Thymus (tissue), 11 donors: ENCODE measurements around the gene DENND1B. TPM values are rescaled to one million over a fixed set of nuclear protein-coding genes. Genes with fewer than 3 reads are reported as not detected.
"Not testable (repeated sequence)": the region's sequence is repeated elsewhere in the genome, so short reads cannot be mapped to it uniquely, and the experiment has no call there.

ENCODE experiments used
- DNase-seq, 9 donors: peaks; one replicate each; pipeline ENCODE4 v3.0.0-alpha.2; 2013; ENCODE audit warnings: low spot score in 9 of 9, low read depth in 6 of 9, missing footprints in 1 of 9
- H3K27ac ChIP-seq, 2 donors: one replicate each; pipeline ENCODE4 v1.5.1; 2013; ENCODE audit warnings: control low read depth in 1 of 2, low read depth in 1 of 2, low read length in 1 of 2, mild to moderate bottlenecking in 1 of 2, moderate library complexity in 1 of 2
- H3K27me3 ChIP-seq, 2 donors: one replicate each; pipeline ENCODE4 v1.5.1; 2013; ENCODE audit warnings: low read length in 1 of 2; ENCODE audit not compliant: control insufficient read depth in 2 of 2, insufficient read depth in 1 of 2
- H3K36me3 ChIP-seq, 2 donors: one replicate each; pipeline ENCODE4 v1.5.1; 2013; ENCODE audit warnings: low read length in 1 of 2, mild to moderate bottlenecking in 1 of 2, moderate library complexity in 1 of 2; ENCODE audit not compliant: control insufficient read depth in 2 of 2, insufficient read depth in 2 of 2
- H3K4me1 ChIP-seq, 2 donors: one replicate each; pipeline ENCODE4 v1.5.1; 2013; ENCODE audit warnings: low read length in 2 of 2; ENCODE audit not compliant: control insufficient read depth in 2 of 2, insufficient read depth in 2 of 2
- H3K4me3 ChIP-seq, 2 donors: one replicate each; pipeline ENCODE4 v1.5.1; 2013; ENCODE audit warnings: low read length in 2 of 2, control low read depth in 1 of 2, mild to moderate bottlenecking in 1 of 2
- H3K9me3 ChIP-seq, 2 donors: one replicate each; pipeline ENCODE4 v1.5.1; 2013; ENCODE audit warnings: low read length in 1 of 2, mild to moderate bottlenecking in 1 of 2; ENCODE audit not compliant: control insufficient read depth in 2 of 2, insufficient read depth in 1 of 2
- whole genome bisulfite sequencing: extraction: QIAGEN DNeasy Blood & Tissue Kit; methylation state at CpG from one replicate; pipeline ENCODE4 v1.1.7; 2013; 5-methylcytosine and 5-hydroxymethylcytosine counted together
- polyA plus RNA-seq: library from polyadenylated mRNA; stranded (reverse); fragments of 200-250 nt; gene quantifications from one replicate; pipeline ENCODE4 v1.2.3, GENCODE V29; 2013
- total RNA-seq: library from RNA; stranded (reverse); fragments of 120-200 nt; gene quantifications from one replicate; pipeline ENCODE4 v1.2.4, GENCODE V29; 2013
- donor health status: healthy.

Gene DENND1B
- total and polyA plus RNA-seq, 2 donors = 8.8 to 23.5 TPM

- no peaks in the 10 kb centered on the region for H3K9me3 ChIP-seq
- WGBS = 99% methylated on average over 1 of the region's 1 CpG
- no peaks in the 10 kb centered on the region for H3K36me3 ChIP-seq
- DNase-seq = no peak
- no peaks in the 10 kb centered on the region for H3K27me3 ChIP-seq
- no peak overlapping the region for H3K4me3 ChIP-seq
- H3K27ac ChIP-seq = no peak overlapping the region
- H3K4me1 ChIP-seq = no peaks in the 10 kb centered on the region
Measured at GRCh38 chr1:197706601-197707000, 68.7 kb downstream of the DENND1B start.

- Histone ChIP-seq H3K4me1 (no peaks in the 10 kb centered on the region), H3K36me3 (no peaks in the 10 kb centered on the region), H3K27me3 (no peaks in the 10 kb centered on the region), H3K4me3 (no peak overlapping the region), H3K9me3 (no peaks in the 10 kb centered on the region), H3K27ac (no peak overlapping the region)
- WGBS = 99% methylated on average over 3 of the region's 3 CpGs
- DNase-seq = no peak
Measured at GRCh38 chr1:197705941-197706340, 69.3 kb downstream of the DENND1B start.

GRCh38 chr1:197700688-197701087 lies 74.6 kb downstream of the DENND1B start:
- not testable (repeated sequence) for H3K27ac ChIP-seq, H3K27me3 ChIP-seq, H3K36me3 ChIP-seq, H3K4me3 ChIP-seq, DNase-seq, H3K9me3 ChIP-seq, H3K4me1 ChIP-seq
- 97% methylated on average over 4 of the region's 4 CpGs for WGBS

- no peaks in the 10 kb centered on the region for H3K9me3 ChIP-seq
- DNase-seq = no peak
- H3K4me1 ChIP-seq = no peaks in the 10 kb centered on the region
- WGBS = 91% methylated on average over 2 of the region's 2 CpGs
- no peak overlapping the region for H3K4me3 ChIP-seq
- no peak overlapping the region for H3K27ac ChIP-seq
- no peaks in the 10 kb centered on the region for H3K36me3 ChIP-seq
- H3K27me3 ChIP-seq = no peaks in the 10 kb centered on the region
Measured at GRCh38 chr1:197696372-197696771, 78.9 kb downstream of the DENND1B start.

- Histone ChIP-seq H3K4me1 (no peaks in the 10 kb centered on the region), H3K9me3 (no peaks in the 10 kb centered on the region), H3K36me3 (no peaks in the 10 kb centered on the region), H3K4me3 (no peak overlapping the region), H3K27me3 (no peaks in the 10 kb centered on the region), H3K27ac (no peak overlapping the region)
- DNase-seq = no peak
Measured at GRCh38 chr1:197695961-197696360, 79.3 kb downstream of the DENND1B start.

- H3K4me1 ChIP-seq = no peaks in the 10 kb centered on the region
- DNase-seq = no peak
- H3K36me3 ChIP-seq = peaks cover 0 to 4% of the 10 kb centered on the region in 2 donors
- H3K4me3 ChIP-seq = no peak overlapping the region
- H3K27me3 ChIP-seq = no peaks in the 10 kb centered on the region
- H3K27ac ChIP-seq = no peak overlapping the region
- no peaks in the 10 kb centered on the region for H3K9me3 ChIP-seq
Measured at GRCh38 chr1:197692965-197693364, 82.3 kb downstream of the DENND1B start.

- Histone ChIP-seq H3K9me3 (no peaks in the 10 kb centered on the region), H3K27me3 (no peaks in the 10 kb centered on the region), H3K4me3 (no peak overlapping the region), H3K36me3 (peaks cover 0 to 4% of the 10 kb centered on the region in 2 donors), H3K4me1 (no peaks in the 10 kb centered on the region), H3K27ac (no peak overlapping the region)
- 98% methylated on average over 1 of the region's 1 CpG for WGBS
- DNase-seq = no peak
Measured at GRCh38 chr1:197691816-197692215, 83.5 kb downstream of the DENND1B start.

GRCh38 chr1:197690074-197690473 lies 85.2 kb downstream of the DENND1B start:
- WGBS = 97% methylated on average over 3 of the region's 3 CpGs
- no peak overlapping the region for H3K4me3 ChIP-seq
- no peaks in the 10 kb centered on the region for H3K9me3 ChIP-seq
- no peaks in the 10 kb centered on the region for H3K4me1 ChIP-seq
- H3K36me3 ChIP-seq = peaks cover 0 to 4% of the 10 kb centered on the region in 2 donors
- DNase-seq = no peak
- H3K27ac ChIP-seq = no peak overlapping the region
- H3K27me3 ChIP-seq = no peaks in the 10 kb centered on the region

- no peaks in the 10 kb centered on the region for H3K4me1 ChIP-seq
- H3K27me3 ChIP-seq = no peaks in the 10 kb centered on the region
- H3K27ac ChIP-seq = no peak overlapping the region
- H3K9me3 ChIP-seq = no peaks in the 10 kb centered on the region
- peaks cover 0 to 4% of the 10 kb centered on the region in 2 donors for H3K36me3 ChIP-seq
- no peak overlapping the region for H3K4me3 ChIP-seq
- WGBS = 99% methylated on average over 1 of the region's 1 CpG
- DNase-seq = no peak
Measured at GRCh38 chr1:197688233-197688632, 87.0 kb downstream of the DENND1B start.
